Measurements from ENCODE around the gene CALHM5. TPM values are rescaled to one million over a fixed set of nuclear protein-coding genes. Genes with fewer than 3 reads are reported as not detected.

CALHM5 gene
- total RNA-seq, 1 experiment from 2014 or later: 0.05 TPM

DNA sequence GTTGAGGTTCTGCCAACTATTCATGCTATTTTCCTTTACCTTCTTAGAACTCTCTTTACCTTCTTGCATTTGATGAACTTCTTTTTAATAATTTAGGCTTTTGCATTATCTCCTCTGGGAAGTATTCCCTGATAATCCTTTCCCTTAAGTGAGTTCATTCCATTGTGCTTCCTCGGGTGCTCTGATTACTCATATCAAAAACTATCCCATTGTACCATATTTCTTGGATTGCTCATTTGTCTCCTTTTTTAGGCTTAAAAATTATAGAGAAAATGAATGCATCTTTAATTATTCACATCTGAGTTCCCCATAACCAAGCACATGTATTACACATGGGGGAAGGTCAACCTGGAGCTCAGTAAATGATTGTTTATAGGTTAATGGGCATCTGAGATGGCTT is 44.6 kb downstream of the CALHM5 start:
- DNase-seq (ENCODE audit: low read depth, low spot score) (no peak), ATAC-seq (no peak)
- ChIA-PET POLR2A (no interaction called here), RAD21 (ENCODE audit: low non-redundant PET in 1 of 2, low total read pairs in 2 of 2, uncharacterized antibody in 2 of 2, unreplicated experiment in 2 of 2) (no interaction called here), CTCF (no interaction called here)
- Histone ChIP-seq H3K9me3 (ENCODE audit: control insufficient read depth in 1 of 2, insufficient read depth in 1 of 2, low read depth in 1 of 2, low read length in 2 of 2) (no peaks in the 10 kb centered on the region), H3K36me3 (ENCODE audit: control insufficient read depth in 1 of 2, insufficient read depth in 2 of 2, low read length in 2 of 2) (no peaks in the 10 kb centered on the region), H2AFZ (ENCODE audit: low read depth, low read length, poor library complexity, severe bottlenecking) (peak overlapping the region; percentile 63), H3K9ac (ENCODE audit: low read length) (no peak overlapping the region), H3K4me3 (replicated peaks in 1 of 2; ENCODE audit: low read depth in 1 of 2, low read length in 2 of 2) (no peak overlapping the region), H3K27ac (ENCODE audit: low read depth, low read length) (no peak overlapping the region), H3K4me2 (ENCODE audit: low read length) (peak overlapping the region; percentile 6; the same call in 1 of the 2 replicates), H3K4me1 (ENCODE audit: control insufficient read depth in 1 of 2, insufficient read depth in 2 of 2, low read length in 2 of 2) (peaks cover 3 to 29% of the 10 kb centered on the region in 2 experiments; a peak in 3 of 4 replicates), H3K9me2 (ENCODE audit: insufficient read depth) (no peaks in the 10 kb centered on the region), H4K20me1 (ENCODE audit: insufficient read depth) (no peaks in the 10 kb centered on the region), H3K79me2 (ENCODE audit: insufficient read depth, low read length) (no peaks in the 10 kb centered on the region), H3K27me3 (ENCODE audit: insufficient read depth, low read length) (no peaks in the 10 kb centered on the region)
- intact Hi-C loops (cut with micrococcal nuclease): no loop called here
- TF ChIP-seq EZH2phosphoT487 (IDR thresholded peaks at IDR 0.05; ENCODE audit: borderline replicate concordance): no peak
- TF ChIP-seq POLR2A (IDR thresholded peaks at IDR 0.05; ENCODE audit: borderline replicate concordance, extremely low read depth, insufficient read depth, insufficient read length): no peak
- TF ChIP-seq EGR1 (IDR thresholded peaks at IDR 0.05; ENCODE audit: low read depth): no peak
- no peak for TF ChIP-seq YY1 (IDR thresholded peaks at IDR 0.05; ENCODE audit: extremely low read depth, insufficient replicate concordance, low read depth, low read length)
- TF ChIP-seq ZNF274 (IDR thresholded peaks at IDR 0.05; ENCODE audit: low read depth, low read length): no peak
- TF ChIP-seq SRF (IDR thresholded peaks at IDR 0.05; ENCODE audit: low read depth): no peak
- no peak for TF ChIP-seq ELF1 (IDR thresholded peaks at IDR 0.05; ENCODE audit: borderline replicate concordance, low read depth)
- no peak for TF ChIP-seq EZH2 (IDR thresholded peaks at IDR 0.05)
- no peak for TF ChIP-seq SIN3A (IDR thresholded peaks at IDR 0.05; ENCODE audit: low read depth)
- TF ChIP-seq SP1 (IDR thresholded peaks at IDR 0.05; ENCODE audit: low read depth): no peak
- no peak for TF ChIP-seq CBX3 (IDR thresholded peaks at IDR 0.05; ENCODE audit: low read depth)
- TF ChIP-seq, protein P1, sequence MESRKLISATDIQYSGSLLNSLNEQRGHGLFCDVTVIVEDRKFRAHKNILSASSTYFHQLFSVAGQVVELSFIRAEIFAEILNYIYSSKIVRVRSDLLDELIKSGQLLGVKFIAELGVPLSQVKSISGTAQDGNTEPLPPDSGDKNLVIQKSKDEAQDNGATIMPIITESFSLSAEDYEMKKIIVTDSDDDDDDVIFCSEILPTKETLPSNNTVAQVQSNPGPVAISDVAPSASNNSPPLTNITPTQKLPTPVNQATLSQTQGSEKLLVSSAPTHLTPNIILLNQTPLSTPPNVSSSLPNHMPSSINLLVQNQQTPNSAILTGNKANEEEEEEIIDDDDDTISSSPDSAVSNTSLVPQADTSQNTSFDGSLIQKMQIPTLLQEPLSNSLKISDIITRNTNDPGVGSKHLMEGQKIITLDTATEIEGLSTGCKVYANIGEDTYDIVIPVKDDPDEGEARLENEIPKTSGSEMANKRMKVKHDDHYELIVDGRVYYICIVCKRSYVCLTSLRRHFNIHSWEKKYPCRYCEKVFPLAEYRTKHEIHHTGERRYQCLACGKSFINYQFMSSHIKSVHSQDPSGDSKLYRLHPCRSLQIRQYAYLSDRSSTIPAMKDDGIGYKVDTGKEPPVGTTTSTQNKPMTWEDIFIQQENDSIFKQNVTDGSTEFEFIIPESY (IDR thresholded peaks at IDR 0.05; ENCODE audit: extremely low read depth, insufficient replicate concordance, low read length): no peak
- TF ChIP-seq JUND (IDR thresholded peaks at IDR 0.05): no peak
- TF ChIP-seq RAD21 (IDR thresholded peaks at IDR 0.05; ENCODE audit: low read depth): no peak
- TF ChIP-seq MAX (IDR thresholded peaks at IDR 0.05): no peak
- BruUV-seq (replicated peaks): no TSS peak

Measured in HCT116 (cell line).